Activated naive CD4-positive, alpha-beta T cell treated with anti-CD3 and anti-CD28 coated beads, Interleukin-2, amount 50 U/mL, for 16 hours (primary cell): ENCODE measurements around the gene CLDN4.

Experiments
- DNase-seq: peaks from one replicate; pipeline ENCODE4 v3.0.0-alpha.2; 2020

The CLDN4 gene

GRCh38 chr7:73876973-73877372 lies 46.2 kb downstream of the CLDN4 start:
- no peak for DNase-seq

DNA sequence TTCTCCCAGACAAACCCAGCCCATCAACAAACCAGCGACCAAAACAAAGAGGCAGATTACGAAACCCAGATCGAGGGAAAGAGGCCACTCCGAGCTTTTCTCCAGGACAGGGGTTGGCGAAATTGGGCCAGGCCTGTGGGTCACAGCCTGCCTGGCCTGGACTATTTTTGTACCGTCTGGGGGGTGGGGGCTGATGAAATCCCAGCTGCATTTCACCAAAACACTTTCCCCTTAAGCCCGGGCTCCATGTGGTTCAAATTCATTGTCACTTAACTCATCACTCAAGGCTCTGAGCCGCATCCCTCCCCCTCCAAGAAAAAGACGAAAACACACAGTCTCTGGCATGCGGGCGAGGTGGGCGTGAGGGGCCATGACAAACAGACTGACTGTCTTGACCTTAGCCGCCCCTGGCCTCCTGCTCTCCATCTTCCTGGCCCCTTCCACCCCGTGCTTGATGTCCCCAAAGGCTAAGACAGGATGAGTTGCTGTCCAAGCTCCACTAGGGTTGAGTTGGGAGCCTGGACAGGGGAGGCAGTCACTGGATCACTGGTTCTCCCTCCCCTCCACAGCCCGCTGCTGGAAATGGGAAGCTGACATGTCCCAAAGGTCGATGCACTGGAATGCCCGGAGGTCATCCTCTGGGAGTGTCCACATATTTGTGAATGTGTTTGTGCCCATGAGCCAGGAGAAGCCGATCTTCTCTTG lies 49.3 kb downstream of the CLDN4 start:
- no peak for DNase-seq

DNA sequence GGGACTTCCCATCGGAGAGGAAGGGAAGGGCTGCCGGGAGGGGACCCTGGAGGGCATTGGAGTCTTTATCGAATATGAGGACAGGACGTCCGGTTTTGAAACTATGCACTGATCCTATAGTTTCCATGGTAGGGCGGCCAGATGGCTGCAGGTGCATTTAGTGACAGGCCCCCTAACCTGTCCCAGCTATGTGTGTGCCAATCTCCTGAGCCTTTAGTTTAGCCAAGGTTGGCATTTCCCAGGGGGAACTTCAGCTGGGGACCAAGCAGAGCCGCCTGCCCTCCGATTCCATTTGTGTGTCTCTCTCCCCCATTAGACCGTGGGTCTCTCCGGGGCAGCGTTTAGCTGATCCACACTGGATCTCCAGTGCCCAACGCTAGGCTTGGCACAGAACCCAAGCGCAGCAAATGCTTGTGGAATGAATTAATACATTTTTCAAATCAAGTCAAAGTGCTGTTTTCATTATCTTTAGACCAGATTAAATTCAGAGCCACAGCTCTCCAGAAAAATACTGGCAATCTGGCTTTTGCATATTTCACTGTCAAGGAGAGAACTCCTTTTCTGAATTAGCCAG lies 50.0 kb downstream of the CLDN4 start:
- no peak for DNase-seq

- DNase-seq, result no peak
Measured at GRCh38 chr7:73881352-73882046, 50.7 kb downstream of the CLDN4 start.

DNA sequence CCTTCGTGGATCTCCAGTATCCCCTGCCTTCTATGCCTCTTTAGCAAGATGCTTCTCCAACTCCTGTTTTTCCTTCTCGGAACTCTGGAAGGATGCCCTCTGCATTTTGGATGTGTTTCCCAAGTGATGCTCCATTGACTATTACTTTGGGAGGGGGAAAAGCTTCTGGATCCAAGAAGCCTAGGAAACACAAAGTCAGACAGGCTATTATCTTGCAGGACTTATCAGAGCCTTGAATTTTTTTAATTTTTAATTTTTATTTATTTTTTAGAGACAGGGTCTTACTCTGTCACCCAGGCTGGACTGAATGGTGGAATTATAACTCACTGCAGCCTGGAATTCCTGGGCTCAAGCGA lies 51.2 kb downstream of the CLDN4 start:
- DNase-seq, result no peak
